HG03060 (cell line): ENCODE measurements around the gene SF3B3.
A peak's percentile ranks its signal among the peaks of the same experiment; 100 is the strongest.

Experiments
- ATAC-seq: cut with Tn5 transposase; IDR thresholded peaks from one replicate; pipeline ENCODE4 v1.9.1; 2021; ENCODE audit warnings: low read depth, moderate number of reproducible peaks; ENCODE audit not compliant: unreplicated experiment

SF3B3 gene

GRCh38 chr16:70561623-70562022, 38.0 kb downstream of the SF3B3 start:
- no peak for ATAC-seq

DNA sequence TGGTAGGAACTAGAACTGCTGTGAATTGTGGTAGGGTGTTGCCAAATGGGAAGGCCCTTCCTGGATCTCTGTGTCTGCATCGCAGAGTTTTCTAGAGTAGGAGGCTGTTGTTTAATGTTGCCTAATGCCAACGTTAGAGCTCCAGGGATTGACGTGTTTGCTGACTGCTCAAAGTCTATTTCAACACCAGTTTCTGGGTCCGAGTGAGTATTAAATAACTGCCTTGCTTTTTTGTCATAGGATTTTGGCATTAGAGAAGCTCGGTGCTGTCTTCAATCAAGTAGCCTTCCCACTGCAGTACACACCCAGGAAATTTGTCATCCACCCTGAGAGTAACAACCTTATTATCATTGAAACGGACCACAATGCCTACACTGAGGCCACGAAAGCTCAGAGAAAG, 40.0 kb downstream of the SF3B3 start:
- ATAC-seq, result no peak

GRCh38 chr16:70565053-70565452, 41.4 kb downstream of the SF3B3 start:
- no peak for ATAC-seq

DNA sequence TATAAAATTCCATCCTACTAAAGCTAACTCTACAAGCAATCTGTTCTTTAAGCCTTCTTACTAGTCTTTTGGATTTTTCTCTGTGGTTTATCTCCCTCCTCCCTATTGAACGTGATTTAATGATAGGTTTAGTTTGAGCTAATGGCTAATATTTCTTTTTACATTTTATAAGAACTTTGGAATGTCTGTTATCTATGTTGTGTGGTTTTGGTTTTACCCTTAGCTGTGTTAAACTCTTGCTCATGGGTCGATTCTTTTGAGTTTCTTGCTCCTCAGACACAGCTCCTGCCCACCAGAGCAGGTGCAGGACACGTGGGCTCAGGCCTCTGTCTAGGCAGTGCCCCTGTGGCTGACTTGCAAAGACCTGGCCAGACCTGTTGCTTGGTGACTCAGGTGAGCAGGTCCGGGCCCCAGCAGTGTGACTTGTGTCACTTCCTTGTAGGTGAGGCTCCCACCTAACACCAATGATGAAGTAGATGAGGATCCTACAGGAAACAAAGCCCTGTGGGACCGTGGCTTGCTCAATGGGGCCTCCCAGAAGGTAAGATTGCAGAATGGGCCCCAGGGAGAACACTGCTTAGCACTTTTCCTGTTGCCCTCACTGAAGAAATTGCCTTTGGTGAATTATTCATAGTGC, 45.1 kb downstream of the SF3B3 start:
- no peak for ATAC-seq

DNA sequence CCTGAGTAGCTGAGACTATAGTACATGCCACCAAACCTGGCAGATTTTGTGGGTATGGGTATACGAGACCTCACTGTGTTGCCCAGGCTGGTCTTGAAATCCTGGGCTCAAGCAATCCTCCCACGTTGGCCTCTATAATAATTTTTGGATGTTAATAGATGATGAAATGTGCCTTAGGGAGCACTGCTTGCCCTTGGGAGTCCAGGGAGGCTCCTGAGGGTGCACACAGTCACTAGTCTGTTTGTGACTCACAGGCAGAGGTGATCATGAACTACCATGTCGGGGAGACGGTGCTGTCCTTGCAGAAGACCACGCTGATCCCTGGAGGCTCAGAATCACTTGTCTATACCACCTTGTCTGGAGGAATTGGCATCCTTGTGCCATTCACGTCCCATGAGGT, 46.1 kb downstream of the SF3B3 start:
- no peak for ATAC-seq

DNA sequence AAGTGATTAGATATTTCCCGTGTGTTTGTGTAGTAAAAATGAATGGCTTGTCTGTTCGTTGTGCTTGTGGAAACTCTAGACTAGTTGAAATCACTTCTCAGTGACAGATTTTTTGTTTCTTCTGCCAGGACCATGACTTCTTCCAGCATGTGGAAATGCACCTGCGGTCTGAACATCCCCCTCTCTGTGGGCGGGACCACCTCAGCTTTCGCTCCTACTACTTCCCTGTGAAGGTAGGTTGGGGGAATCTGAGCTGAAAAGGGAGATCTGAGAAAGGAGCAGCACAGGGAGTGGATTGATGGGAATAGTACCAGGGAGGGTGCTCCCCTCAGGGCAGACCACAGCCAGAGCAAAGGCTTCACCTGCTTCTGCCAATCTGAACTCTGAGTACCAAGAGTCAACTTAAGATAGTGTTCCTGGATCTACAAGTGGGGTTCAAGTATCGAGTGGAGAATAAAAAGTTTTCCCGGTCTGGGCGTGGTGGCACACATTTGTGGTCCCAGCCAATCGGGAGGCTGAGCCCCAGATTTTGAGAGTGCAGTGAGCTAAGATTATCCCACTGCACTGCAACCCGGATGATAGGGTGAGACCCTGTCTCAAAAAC, 47.5 kb downstream of the SF3B3 start:
- ATAC-seq, result no peak

DNA sequence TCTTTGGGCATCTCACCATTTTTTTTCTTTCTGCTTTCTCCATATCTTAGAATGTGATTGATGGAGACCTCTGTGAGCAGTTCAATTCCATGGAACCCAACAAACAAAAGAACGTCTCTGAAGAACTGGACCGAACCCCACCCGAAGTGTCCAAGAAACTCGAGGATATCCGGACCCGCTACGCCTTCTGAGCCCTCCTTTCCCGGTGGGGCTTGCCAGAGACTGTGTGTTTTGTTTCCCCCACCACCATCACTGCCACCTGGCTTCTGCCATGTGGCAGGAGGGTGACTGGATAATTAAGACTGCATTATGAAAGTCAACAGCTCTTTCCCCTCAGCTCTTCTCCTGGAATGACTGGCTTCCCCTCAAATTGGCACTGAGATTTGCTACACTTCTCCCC, 48.0 kb downstream of the SF3B3 start:
- no peak for ATAC-seq

GRCh38 chr16:70572050-70572925, 48.7 kb downstream of the SF3B3 start:
- ATAC-seq, result no peak

GRCh38 chr16:70572926-70573270, 49.3 kb downstream of the SF3B3 start:
- ATAC-seq, result no peak

- ATAC-seq, result no peak
Observed at GRCh38 chr16:70573451-70574121, 50.0 kb downstream of the SF3B3 start.

GRCh38 chr16:70574595-70575271, 51.1 kb downstream of the SF3B3 start:
- ATAC-seq, result no peak

DNA sequence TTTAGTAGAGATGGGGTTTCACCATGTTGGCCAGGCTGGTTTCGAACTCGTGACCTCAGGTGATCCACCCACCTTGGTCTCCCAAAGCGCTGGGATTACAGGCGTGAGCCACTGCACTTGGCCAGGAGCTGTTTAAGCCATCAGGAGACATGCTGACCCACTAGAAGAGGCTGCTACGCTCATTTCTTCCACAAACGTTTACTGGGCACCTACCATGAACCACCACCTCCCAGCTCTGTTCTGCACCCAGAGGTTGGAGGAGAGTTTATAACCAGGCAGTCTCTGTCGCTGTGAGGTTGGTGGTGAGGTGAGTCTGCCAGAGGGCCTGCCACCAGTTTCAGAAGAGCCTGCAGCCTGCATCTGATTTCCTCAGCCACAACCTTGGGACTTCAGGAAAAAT, 51.8 kb downstream of the SF3B3 start:
- ATAC-seq, result no peak

DNA sequence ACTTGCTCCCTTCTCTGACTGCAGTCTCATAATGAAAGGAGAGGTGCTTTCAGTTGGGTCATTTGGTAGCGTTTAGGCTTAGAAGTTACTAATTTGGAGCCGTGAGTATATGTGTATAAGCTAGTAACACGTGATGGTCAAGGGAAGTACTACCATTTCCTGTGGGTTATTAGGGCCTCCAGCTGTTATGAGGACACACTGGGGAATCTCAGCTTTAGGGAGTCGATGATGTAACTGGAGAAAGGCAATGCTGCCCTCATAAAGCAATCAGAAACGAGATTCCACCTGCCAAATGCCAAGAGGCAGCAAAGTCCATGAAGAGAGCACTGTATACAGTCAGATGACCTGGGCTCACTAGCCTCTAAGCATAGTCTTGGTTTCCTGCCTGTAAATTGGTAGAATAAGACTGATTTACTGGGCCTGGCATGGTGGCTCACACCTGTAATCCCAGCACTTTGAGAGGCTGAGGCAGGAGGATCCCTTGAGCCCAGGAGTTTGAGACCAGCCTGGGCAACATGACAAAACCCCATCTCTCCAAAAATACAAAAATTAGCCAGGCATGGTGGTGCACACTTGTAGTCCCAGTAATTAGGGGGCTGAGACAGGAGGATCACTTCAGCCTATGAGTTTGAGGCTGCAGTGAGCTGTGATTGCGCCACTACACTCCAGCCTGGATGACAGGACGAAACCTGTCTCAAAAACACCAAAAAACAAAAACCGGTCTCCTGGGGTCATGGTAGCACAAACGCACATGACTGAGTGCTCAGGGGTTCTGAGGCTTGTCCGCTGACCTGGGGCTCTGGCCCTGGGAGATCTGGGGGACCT, 53.0 kb downstream of the SF3B3 start:
- peak; percentile 73 for ATAC-seq

GRCh38 chr16:70577256-70577698, 53.7 kb downstream of the SF3B3 start:
- no peak for ATAC-seq

DNA sequence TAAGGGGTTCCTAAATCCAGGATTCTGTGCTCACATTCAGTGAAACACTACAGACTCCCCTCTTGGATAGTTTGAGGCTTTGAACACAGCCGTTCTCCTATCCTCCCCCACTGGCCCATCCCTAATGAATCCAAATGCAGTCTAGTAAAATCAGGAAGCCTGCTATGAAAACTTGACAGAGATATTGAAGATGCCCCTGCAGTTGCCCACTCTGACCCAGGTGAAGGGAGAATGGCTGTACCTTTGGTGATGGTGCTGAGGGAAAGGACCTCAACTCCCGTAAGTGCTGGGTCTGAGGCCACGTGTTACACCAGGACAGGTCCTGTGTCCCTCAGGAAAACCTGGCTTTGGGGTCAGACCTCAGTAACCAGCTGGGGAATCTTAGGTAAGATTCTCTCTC, 54.4 kb downstream of the SF3B3 start:
- ATAC-seq, result no peak

DNA sequence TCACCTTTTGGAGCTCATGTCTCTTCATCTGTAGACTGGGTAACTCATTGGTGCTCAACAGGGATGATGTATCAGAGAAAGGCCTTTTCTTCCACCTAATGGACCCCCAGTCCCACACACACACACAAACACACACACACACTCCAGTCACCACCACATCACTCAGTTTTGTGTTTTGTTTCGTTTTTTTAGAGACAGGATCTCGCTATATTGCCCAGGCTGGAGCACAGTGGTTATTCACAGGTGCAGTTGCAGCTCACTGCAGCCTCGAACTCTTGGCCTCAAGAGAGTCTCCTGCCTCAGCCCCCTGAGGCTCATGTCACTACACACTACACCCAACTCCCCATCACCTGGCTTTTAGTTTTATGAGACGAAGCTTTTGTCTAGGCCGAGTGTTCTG, 55.6 kb downstream of the SF3B3 start:
- no peak for ATAC-seq

- no peak for ATAC-seq
Observed at GRCh38 chr16:70579648-70580630, 56.3 kb downstream of the SF3B3 start.

- ATAC-seq, result no peak
Observed at GRCh38 chr16:70582280-70582978, 58.8 kb downstream of the SF3B3 start.
